H9 (cell line): ENCODE measurements around the gene PDE1C. TPM values are rescaled to one million over a fixed set of nuclear protein-coding genes. Genes with fewer than 3 reads are reported as not detected.

Source experiments
- DNase-seq: peaks from one replicate; pipeline ENCODE4 v3.0.0-alpha.2; 2017
- H2AFZ ChIP-seq: one replicate; pipeline ENCODE4 v1.6.1; 2013; ENCODE audit warnings: mild to moderate bottlenecking, low read length, control low read depth, moderate library complexity
- H2AK5ac ChIP-seq: 2 replicates; pipeline ENCODE4 v1.6.1; 2013; ENCODE audit warnings: low read length, control low read depth, mixed read lengths; ENCODE audit not compliant: insufficient read length
- H2BK120ac ChIP-seq: one replicate; pipeline ENCODE4 v1.6.1; 2013; ENCODE audit warnings: low read depth, mild to moderate bottlenecking, low read length, control low read depth, inconsistent platforms; ENCODE audit not compliant: poor library complexity, severe bottlenecking
- H2BK12ac ChIP-seq: 2 replicates; pipeline ENCODE4 v1.6.1; 2013; ENCODE audit warnings: low read length, control low read depth, mixed read lengths, low read depth; ENCODE audit not compliant: insufficient read length
- H2BK15ac ChIP-seq: 2 replicates; pipeline ENCODE4 v1.6.1; 2013; ENCODE audit warnings: low read depth, low read length, control low read depth
- H2BK20ac ChIP-seq: one replicate; pipeline ENCODE4 v1.6.1; 2013; ENCODE audit warnings: low read depth, mild to moderate bottlenecking, low read length, control low read depth, inconsistent platforms; ENCODE audit not compliant: poor library complexity, severe bottlenecking
- H2BK5ac ChIP-seq: 2 replicates; pipeline ENCODE4 v1.6.1; 2013; ENCODE audit warnings: low read length, control low read depth, mixed read lengths; ENCODE audit not compliant: insufficient read length
- H3K14ac ChIP-seq: 2 replicates; pipeline ENCODE4 v1.6.1; 2013; ENCODE audit warnings: low read length, control low read depth; ENCODE audit not compliant: insufficient read depth
- H3K18ac ChIP-seq: 2 replicates; pipeline ENCODE4 v1.6.1; 2013; ENCODE audit warnings: low read depth, mild to moderate bottlenecking, mixed read lengths, low read length, control low read depth; ENCODE audit not compliant: insufficient read length
- H3K23ac ChIP-seq: 2 replicates; pipeline ENCODE4 v1.6.1; 2013; ENCODE audit warnings: low read length, control low read depth, mixed read lengths, low read depth; ENCODE audit not compliant: insufficient read length
- H3K23me2 ChIP-seq: 2 replicates; pipeline ENCODE4 v1.6.1; 2013; ENCODE audit warnings: low read depth, mild to moderate bottlenecking, mixed read lengths, low read length, control low read depth; ENCODE audit not compliant: insufficient read length, poor library complexity, severe bottlenecking
- H3K27ac ChIP-seq: 2 replicates; pipeline ENCODE4 v1.5.1; 2013; ENCODE audit warnings: low read length, control low read depth, mixed read lengths, low read depth; ENCODE audit not compliant: insufficient read length
- H3K27me3 ChIP-seq: 2 replicates; pipeline ENCODE4 v1.6.1; 2013; ENCODE audit warnings: low read length, control low read depth, inconsistent platforms; ENCODE audit not compliant: insufficient read depth
- H3K4ac ChIP-seq: 2 replicates; pipeline ENCODE4 v1.6.1; 2013; ENCODE audit warnings: low read depth, mild to moderate bottlenecking, control low read depth, inconsistent platforms, low read length, moderate library complexity
- H3K4me1 ChIP-seq: 2 replicates; pipeline ENCODE4 v1.6.1; 2013; ENCODE audit warnings: low read length, control low read depth, inconsistent platforms; ENCODE audit not compliant: insufficient read depth
- H3K4me2 ChIP-seq: 2 replicates; pipeline ENCODE4 v1.6.1; 2013; ENCODE audit warnings: low read length, control low read depth, mixed read lengths; ENCODE audit not compliant: insufficient read length, insufficient read depth
- H3K56ac ChIP-seq: 2 replicates; pipeline ENCODE4 v1.6.1; 2013; ENCODE audit warnings: low read depth, mild to moderate bottlenecking, mixed read lengths, low read length, control low read depth; ENCODE audit not compliant: insufficient read length
- H3K79me1 ChIP-seq: 2 replicates; pipeline ENCODE4 v1.6.1; 2013; ENCODE audit warnings: low read depth, mild to moderate bottlenecking, moderate library complexity, low read length, control low read depth, inconsistent platforms; ENCODE audit not compliant: insufficient read depth, poor library complexity, severe bottlenecking
- H3K79me2 ChIP-seq: 2 replicates; pipeline ENCODE4 v1.6.1; 2013; ENCODE audit warnings: low read length, control low read depth, inconsistent platforms; ENCODE audit not compliant: insufficient read depth
- H3K9ac ChIP-seq: 2 replicates; pipeline ENCODE4 v1.6.1; 2013; ENCODE audit warnings: low read length, control low read depth, mixed read lengths; ENCODE audit not compliant: insufficient read length; ENCODE audit errors: extremely low read depth
- H3K9me3 ChIP-seq: one replicate; pipeline ENCODE4 v1.6.1; 2013; ENCODE audit warnings: low read depth, low read length, inconsistent platforms; ENCODE audit not compliant: control insufficient read depth
- H3T11ph ChIP-seq: one replicate; pipeline ENCODE4 v1.6.1; 2013; ENCODE audit warnings: mild to moderate bottlenecking, low read length, control low read depth, inconsistent platforms
- H4K20me1 ChIP-seq: one replicate; pipeline ENCODE4 v1.6.1; 2013; ENCODE audit not compliant: control insufficient read depth, insufficient read length, insufficient read depth
- H4K5ac ChIP-seq: 2 replicates; pipeline ENCODE4 v1.6.1; 2013; ENCODE audit warnings: low read depth, mild to moderate bottlenecking, mixed read lengths, low read length, control low read depth; ENCODE audit not compliant: insufficient read length
- H4K8ac ChIP-seq: replicated peaks from 2 replicates; pipeline ENCODE4 v1.6.1; 2013; ENCODE audit warnings: low read length, control low read depth, mixed read lengths, low read depth; ENCODE audit not compliant: insufficient read length
- H4K91ac ChIP-seq: 2 replicates; pipeline ENCODE4 v1.6.1; 2013; ENCODE audit warnings: low read depth, mild to moderate bottlenecking, moderate library complexity, mixed read lengths, low read length, control low read depth; ENCODE audit not compliant: insufficient read length
- H3K27ac Mint-ChIP-seq, 3 experiments: 2 replicates in 2 of 3; 3 replicates in 1 of 3; pipeline ENCODE4 v1.8.0; 2020 to 2021; ENCODE audit warnings: mixed read lengths in 3 of 3, mild to moderate bottlenecking in 1 of 3, moderate library complexity in 1 of 3
- H3K27me3 Mint-ChIP-seq: 2 replicates; pipeline ENCODE4 v1.8.0; 2021; ENCODE audit warnings: low read depth, mild to moderate bottlenecking, moderate library complexity, mixed read lengths
- H3K36me3 Mint-ChIP-seq, 3 experiments: 2 replicates in 2 of 3; 3 replicates in 1 of 3; pipeline ENCODE4 v1.8.0; 2020 to 2021; ENCODE audit warnings: low read depth in 3 of 3, mixed read lengths in 3 of 3; ENCODE audit not compliant: insufficient read depth in 1 of 3
- H3K4me1 Mint-ChIP-seq, 2 experiments: 2 replicates each; pipeline ENCODE4 v1.8.0; 2020; ENCODE audit warnings: mixed read lengths in 2 of 2
- H3K4me3 Mint-ChIP-seq, 2 experiments: 2 replicates in 1 of 2; 3 replicates in 1 of 2; pipeline ENCODE4 v1.8.0; 2020 to 2021; ENCODE audit warnings: mild to moderate bottlenecking in 2 of 2, mixed read lengths in 2 of 2, moderate library complexity in 1 of 2
- H3K9me3 Mint-ChIP-seq, 2 experiments: 2 replicates in 1 of 2; 3 replicates in 1 of 2; pipeline ENCODE4 v1.8.0; 2020; ENCODE audit warnings: mild to moderate bottlenecking in 2 of 2, mixed read lengths in 2 of 2, moderate library complexity in 1 of 2
- CTCF ChIP-seq: fragments of 200-600 bp; sonication (generic); conservative IDR thresholded peaks from 3 replicates; pipeline ENCODE4 v1.8.0; 2021; ENCODE audit warnings: antibody characterized with exemption, mild to moderate bottlenecking
- WGBS: extraction: QIAGEN DNeasy Blood & Tissue Kit; methylation state at CpG from one replicate; pipeline ENCODE4 v1.1.7; 2013; ENCODE audit warnings: missing lambda C conversion rate, low lambda C conversion rate, mixed read lengths; ENCODE audit not compliant: insufficient read length; ENCODE audit errors: extremely low coverage; 5-methylcytosine and 5-hydroxymethylcytosine counted together
- total RNA-seq: library from RNA; stranded (reverse); gene quantifications from 2 replicates; pipeline ENCODE4 v1.2.1, GENCODE V29; 2021

Gene PDE1C
- total RNA-seq, 1 experiment from 2014 or later = 0.17 TPM

GRCh38 chr7:31926991-31927584, 143.1 kb downstream of the PDE1C start:
- no peak for DNase-seq
- no peak overlapping the region for H3K27ac ChIP-seq
- WGBS = no CpG with 5 or more reads among the region's 5 CpGs

More at GRCh38 chr7:31926991-31927584, 143.1 kb downstream of the PDE1C start:
- H3K27ac Mint-ChIP-seq = no peak overlapping the region
- H3K27me3 ChIP-seq = no peaks in the 10 kb centered on the region
- no peak overlapping the region for H2BK12ac ChIP-seq
- H3K14ac ChIP-seq = peak overlapping the region; percentile 57; the same call in 1 of the 2 replicates
- H3K56ac ChIP-seq = no peak overlapping the region
- H2AK5ac ChIP-seq = no peak overlapping the region
- no peak overlapping the region for H3K23ac ChIP-seq
- H3K23me2 ChIP-seq = no peaks in the 10 kb centered on the region
- no peak overlapping the region for H2BK15ac ChIP-seq
- no peak overlapping the region for H4K91ac ChIP-seq
- no peak overlapping the region for H3T11ph ChIP-seq
- H3K18ac ChIP-seq = no peak overlapping the region
- H3K9me3 ChIP-seq = no peaks in the 10 kb centered on the region
- H2BK120ac ChIP-seq = no peak overlapping the region
- H3K4ac ChIP-seq = no peak overlapping the region
- no peak overlapping the region for H3K4me3 Mint-ChIP-seq
- no peaks in the 10 kb centered on the region for H3K4me1 ChIP-seq
- no peak overlapping the region for H4K5ac ChIP-seq
- H3K79me2 ChIP-seq = no peaks in the 10 kb centered on the region
- TF ChIP-seq CTCF = no peak
- no peaks in the 10 kb centered on the region; a peak in 1 of 7 replicates for H3K36me3 Mint-ChIP-seq
- no peaks in the 10 kb centered on the region for H3K79me1 ChIP-seq
- no peaks in the 10 kb centered on the region for H3K4me1 Mint-ChIP-seq
- no peak overlapping the region for H2AFZ ChIP-seq
- H2BK5ac ChIP-seq = no peak overlapping the region
- H2BK20ac ChIP-seq = no peak overlapping the region
- H3K9me3 Mint-ChIP-seq = peaks cover 0 to 6% of the 10 kb centered on the region in 2 experiments; a peak in 2 of 5 replicates
- H4K20me1 ChIP-seq = no peaks in the 10 kb centered on the region
- peaks cover 37% of the 10 kb centered on the region for H3K27me3 Mint-ChIP-seq
- H3K4me2 ChIP-seq = no peak overlapping the region
- H3K9ac ChIP-seq = no peak overlapping the region
- H4K8ac ChIP-seq = no peak overlapping the region
